SKM-1 (cell line): ENCODE results near the gene GAGE12F.
"Not testable (repeated sequence)": the region's sequence is repeated elsewhere in the genome, so short reads cannot be mapped to it uniquely, and the experiment has no call there.

Source experiments
- DNase-seq: peaks from one replicate; lab custom pipeline; 2025; ENCODE audit not compliant: unreplicated experiment; lab: John Stamatoyannopoulos, UW

Gene GAGE12F

GRCh38 chrX:49560542-49560941, at the start of gene GAGE12F:
Gene GAGE12F, plus strand, starts transcription at chrX:49560842. Its CDS starts 1,155 bp downstream, at chrX:49561997.
- DNase-seq = not testable (repeated sequence)

GRCh38 chrX:49531877-49532276, 28.8 kb upstream of the GAGE12F start, which contains the start of gene GAGE12C:
Gene GAGE12C, plus strand, starts transcription at chrX:49532177. Its CDS starts 1,155 bp downstream, at chrX:49533332.
- not testable (repeated sequence) for DNase-seq

GRCh38 chrX:49541433-49541832, 19.2 kb upstream of the GAGE12F start, which contains the start of gene GAGE12D:
Gene GAGE12D, plus strand, starts transcription at chrX:49541733. Its CDS starts 1,155 bp downstream, at chrX:49542888.
- not testable (repeated sequence) for DNase-seq

- DNase-seq = not testable (repeated sequence)
Measured at GRCh38 chrX:49550989-49551388, 9.7 kb upstream of the GAGE12F start, which contains the start of gene GAGE12E. Gene GAGE12E, plus strand, starts transcription at chrX:49551289. Its CDS starts 1,155 bp downstream, at chrX:49552444.

- DNase-seq = not testable (repeated sequence)
Measured at GRCh38 chrX:49568728-49569127, 8.1 kb downstream of the GAGE12F start.

- not testable (repeated sequence) for DNase-seq
Measured at GRCh38 chrX:49569152-49569551, 8.5 kb downstream of the GAGE12F start.

GRCh38 chrX:49570100-49570499, 9.5 kb downstream of the GAGE12F start, which contains the start of gene GAGE12G:
Gene GAGE12G, plus strand, starts transcription at chrX:49570400. Its CDS starts 1,155 bp downstream, at chrX:49571555.
- not testable (repeated sequence) for DNase-seq

- not testable (repeated sequence) for DNase-seq
Measured at GRCh38 chrX:49579649-49580048, 19.0 kb downstream of the GAGE12F start, which contains the start of gene GAGE12H. Gene GAGE12H, plus strand, starts transcription at chrX:49579949. Its CDS starts 1,155 bp downstream, at chrX:49581104.

GRCh38 chrX:49589196-49589595, 28.6 kb downstream of the GAGE12F start, which contains the start of gene GAGE2A:
Gene GAGE2A, plus strand, starts transcription at chrX:49589496. Its CDS starts 1,155 bp downstream, at chrX:49590651.
- DNase-seq = not testable (repeated sequence)

GRCh38 chrX:49589769-49590478, 29.3 kb downstream of the GAGE12F start:
- DNase-seq = not testable (repeated sequence)

- DNase-seq = not testable (repeated sequence)
Measured at GRCh38 chrX:49590488-49590887, 29.8 kb downstream of the GAGE12F start.

GRCh38 chrX:49598720-49599119, 38.1 kb downstream of the GAGE12F start, which contains the start of gene GAGE1:
Gene GAGE1, plus strand, starts transcription at chrX:49599020. Its CDS starts 1,155 bp downstream, at chrX:49600175.
- not testable (repeated sequence) for DNase-seq

GRCh38 chrX:49610718-49611310, 50.2 kb downstream of the GAGE12F start:
- DNase-seq = no peak
